Measurements from ENCODE around the gene IBA57. TPM values are rescaled to one million over a fixed set of nuclear protein-coding genes. Genes with fewer than 3 reads are reported as not detected.
A peak's percentile ranks its signal among the peaks of the same experiment; 100 is the strongest.

The IBA57 gene
- total and polyA plus RNA-seq, 3 donors from 2014 or later: 16.0 to 23.2 (median 21.0) TPM

- Histone ChIP-seq H3K27me3 (no peaks in the 10 kb centered on the region), H3K4me3 (no peak overlapping the region), H3K27ac (peak overlapping the region; percentile 91 to 93), H3K4me1 (peaks cover 80% of the 10 kb centered on the region), H3K36me3 (ENCODE audit: low read depth, missing control alignments) (no peaks in the 10 kb centered on the region), H3K9me3 (no peaks in the 10 kb centered on the region)
- intact Hi-C loops (cut with DNase I; ENCODE audit: low total_unique reads): no loop called here
- 80 to 97% methylated on average over 5 to 18 of the region's 20 CpGs for WGBS, 2 donors
- DNase-seq: peak; percentile 58
- no peak for TF ChIP-seq POLR2A (IDR thresholded peaks at IDR 0.05)
- TF ChIP-seq CTCF (IDR thresholded peaks at IDR 0.05): no peak
Measured at GRCh38 chr1:228147151-228147693, 18.4 kb upstream of the IBA57 start.

- 96% methylated on average over 4 of the region's 4 CpGs for WGBS, 2 donors
- peaks cover 76% of the 10 kb centered on the region for H3K4me1 ChIP-seq
- TF ChIP-seq POLR2A (IDR thresholded peaks at IDR 0.05) (no peak), CTCF (IDR thresholded peaks at IDR 0.05) (no peak)
- H3K36me3 ChIP-seq (ENCODE audit: low read depth, missing control alignments): no peaks in the 10 kb centered on the region
- H3K9me3 ChIP-seq: no peaks in the 10 kb centered on the region
- peak overlapping the region; percentile 91 to 93 for H3K27ac ChIP-seq
- H3K27me3 ChIP-seq: no peaks in the 10 kb centered on the region
- intact Hi-C loops (cut with DNase I; ENCODE audit: low total_unique reads): no loop called here
- no peak for DNase-seq
- no peak overlapping the region for H3K4me3 ChIP-seq
Measured at GRCh38 chr1:228147768-228148167, 17.8 kb upstream of the IBA57 start.

GRCh38 chr1:228148196-228148861, 17.3 kb upstream of the IBA57 start:
- intact Hi-C loops (cut with DNase I; ENCODE audit: low total_unique reads): no loop called here
- Histone ChIP-seq H3K27ac (peak overlapping the region; percentile 91 to 93), H3K27me3 (no peaks in the 10 kb centered on the region), H3K4me3 (no peak overlapping the region), H3K9me3 (no peaks in the 10 kb centered on the region), H3K4me1 (peaks cover 71% of the 10 kb centered on the region), H3K36me3 (ENCODE audit: low read depth, missing control alignments) (no peaks in the 10 kb centered on the region)
- DNase-seq: no peak
- TF ChIP-seq POLR2A (IDR thresholded peaks at IDR 0.05) (no peak), CTCF (IDR thresholded peaks at IDR 0.05) (no peak)
- 45 to 62% methylated on average over 8 to 18 of the region's 18 CpGs for WGBS, 2 donors

GRCh38 chr1:228148935-228149405, 16.6 kb upstream of the IBA57 start:
- no peaks in the 10 kb centered on the region for H3K36me3 ChIP-seq (ENCODE audit: low read depth, missing control alignments)
- no peak overlapping the region for H3K4me3 ChIP-seq
- H3K27me3 ChIP-seq: no peaks in the 10 kb centered on the region
- no peaks in the 10 kb centered on the region for H3K9me3 ChIP-seq
- intact Hi-C loops (cut with DNase I; ENCODE audit: low total_unique reads): no loop called here
- H3K4me1 ChIP-seq: peaks cover 70% of the 10 kb centered on the region
- WGBS, 2 donors: 70 to 78% methylated on average over 5 to 8 of the region's 8 CpGs
- peak overlapping the region; percentile 91 to 93 for H3K27ac ChIP-seq
- no peak for DNase-seq
- TF ChIP-seq CTCF (IDR thresholded peaks at IDR 0.05) (no peak), POLR2A (IDR thresholded peaks at IDR 0.05) (no peak)
